ENCODE measurements around the gene WDR4.

DNA sequence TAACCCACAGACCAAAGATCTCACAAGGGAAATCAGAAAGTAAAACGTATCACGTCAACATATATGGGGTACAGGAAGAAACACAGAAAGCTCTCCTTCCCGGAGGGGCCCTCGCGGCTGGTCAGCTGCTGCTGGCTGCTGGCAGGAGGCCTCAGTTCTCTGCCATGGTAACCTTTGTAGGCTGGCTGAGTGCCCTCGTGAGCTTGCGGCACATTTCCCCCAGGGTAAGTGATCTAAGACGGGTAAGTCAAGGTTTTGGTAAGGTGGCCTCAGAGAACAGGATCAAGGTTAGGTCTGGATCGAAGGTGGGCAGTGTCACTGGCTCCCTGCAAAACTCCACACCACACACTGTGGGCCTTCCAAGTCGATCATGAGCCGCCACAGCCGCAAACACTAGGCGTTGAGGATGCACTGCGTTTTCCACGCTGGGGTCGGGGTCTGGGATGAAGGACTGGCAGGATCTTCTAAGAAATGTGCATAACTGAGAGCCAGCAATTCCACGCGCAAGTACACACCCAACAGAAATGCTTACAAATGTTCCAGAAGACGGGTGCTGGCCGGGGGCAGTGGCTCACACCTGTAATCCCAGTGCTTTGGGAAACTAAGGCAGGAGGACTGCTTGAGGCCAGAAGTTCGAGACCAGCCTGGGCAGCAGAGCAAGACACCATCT lies 33.9 kb downstream of the WDR4 start:
- no peak for TF ChIP-seq EZH2 (IDR thresholded peaks at IDR 0.05; ENCODE audit: borderline replicate concordance, low read length)
- no peak for TF ChIP-seq CTCF (IDR thresholded peaks at IDR 0.05; ENCODE audit: low read length)
